Measurements from ENCODE around the gene USP31. TPM values are rescaled to one million over a fixed set of nuclear protein-coding genes. Genes with fewer than 3 reads are reported as not detected.

The USP31 gene
- total and polyA plus RNA-seq, 2 of the 8 experiments (the other 6 are each of a cell fraction or from before 2014, with no cell fraction given), result 6.7 to 19.0 TPM

- WGBS, 2 experiments (ENCODE audit: extremely low coverage in 1 of 2, insufficient coverage in 1 of 2, insufficient read length in 1 of 2, insufficient replicate concordance in 2 of 2, low coverage in 1 of 2, low lambda C conversion rate in 2 of 2, missing lambda C conversion rate in 1 of 2), result 89% methylated on average over 3 of the region's 3 CpGs; no CpG with 5 or more reads in 1 of the 2 experiments
- H3K36me3 ChIP-seq (ENCODE audit: control insufficient read depth in 2 of 4, insufficient read depth in 4 of 4, low read length in 3 of 4), result no peaks in the 10 kb centered on the region
- DNase-seq (ENCODE audit: low read depth in 1 of 2, low spot score in 2 of 2), result no peak
- no peak overlapping the region for H2AFZ ChIP-seq (ENCODE audit: low read length)
- no peaks in the 10 kb centered on the region; a peak in 1 of 4 replicates for H3K9me3 ChIP-seq (ENCODE audit: insufficient read depth in 2 of 2, low read depth in 1 of 2, low read length in 1 of 2)
- H4K91ac ChIP-seq (replicated peaks; ENCODE audit: insufficient read length, low read length), result no peak overlapping the region
- H4K8ac ChIP-seq (ENCODE audit: extremely low read depth, insufficient read depth, low read length), result no peak overlapping the region
- H2BK20ac ChIP-seq (ENCODE audit: low read length), result no peak overlapping the region
- no peak overlapping the region for H3K4me3 ChIP-seq (ENCODE audit: extremely low read depth in 1 of 4, insufficient read depth in 2 of 4, low read depth in 3 of 4, low read length in 4 of 4)
- no peak for FAIRE-seq
- no peaks in the 10 kb centered on the region for H3K27me3 ChIP-seq (replicated peaks in 1 of 4; ENCODE audit: control insufficient read depth in 3 of 4, extremely low read depth in 1 of 4, insufficient read depth in 3 of 4, low read length in 3 of 4)
- H2BK5ac ChIP-seq (ENCODE audit: low read depth, low read length), result no peak overlapping the region
- H3K18ac ChIP-seq (ENCODE audit: extremely low read depth, low read length), result no peak overlapping the region
- H2BK12ac ChIP-seq (ENCODE audit: low read depth, low read length), result no peak overlapping the region
- H3K23ac ChIP-seq (ENCODE audit: insufficient read length), result no peak overlapping the region
- peaks cover 0 to 98% of the 10 kb centered on the region in 2 experiments; a peak in 2 of 4 replicates for H3K79me2 ChIP-seq (ENCODE audit: control insufficient read depth in 1 of 2, insufficient read depth in 2 of 2, low read length in 2 of 2)
- H3K4ac ChIP-seq (replicated peaks; ENCODE audit: insufficient read length, low read depth, low read length), result no peak overlapping the region
- no peak overlapping the region for H2BK120ac ChIP-seq (replicated peaks; ENCODE audit: low read depth, low read length)
- H3K9ac ChIP-seq (replicated peaks in 1 of 4; ENCODE audit: extremely low read depth in 1 of 4, low read depth in 3 of 4, low read length in 3 of 4), result no peak overlapping the region
- no peak overlapping the region for H3K4me2 ChIP-seq (ENCODE audit: insufficient read depth in 1 of 2, low read depth in 2 of 2, low read length in 2 of 2)
- H3K4me1 ChIP-seq (replicated peaks in 1 of 4; ENCODE audit: control insufficient read depth in 3 of 4, insufficient read depth in 4 of 4, low read length in 3 of 4), result peaks cover 8 to 15% (median 10%) of the 10 kb centered on the region in 4 experiments; a peak in 6 of 7 replicates
- H3K14ac ChIP-seq (ENCODE audit: insufficient read length), result no peak overlapping the region
- peaks cover 12% of the 10 kb centered on the region for H3K79me1 ChIP-seq (ENCODE audit: low read depth, low read length)
- no peak overlapping the region for H3K27ac ChIP-seq (ENCODE audit: low read depth, low read length)
- H3K56ac ChIP-seq (replicated peaks; ENCODE audit: insufficient read length, low read depth, low read length), result no peak overlapping the region
- H2BK15ac ChIP-seq (ENCODE audit: low read length), result no peak overlapping the region
- no peak overlapping the region for H4K5ac ChIP-seq (ENCODE audit: insufficient read length, low read depth, low read length)
- no peak overlapping the region for H2AK5ac ChIP-seq (ENCODE audit: low read depth, low read length)
- ChIA-PET CTCF (ENCODE audit: partially characterized antibody) (interaction anchor here (0.6 to 1.4 kb wide), 3 partner anchors 14 to 851 kb away, joined by 3 to 5 read pairs (median 3); no protein-coding TSS in a partner anchor), POLR2A (ENCODE audit: partially characterized antibody) (interaction anchor here (0.8 kb wide), 1 partner anchor 9 kb away, joined by 4 read pairs; no protein-coding TSS in a partner anchor)
- H3K23me2 ChIP-seq (ENCODE audit: low read depth, low read length), result no peaks in the 10 kb centered on the region
- peaks cover 2 to 15% of the 10 kb centered on the region in 2 experiments for H4K20me1 ChIP-seq (replicated peaks in 1 of 2; ENCODE audit: control insufficient read depth in 1 of 2, insufficient read depth in 2 of 2, low read length in 2 of 2)
- TF ChIP-seq EP300 (IDR thresholded peaks at IDR 0.05; ENCODE audit: borderline replicate concordance in 1 of 2, low read depth in 2 of 2, low read length in 2 of 2) (no peak), GTF2F1 (IDR thresholded peaks at IDR 0.05; ENCODE audit: borderline replicate concordance, low read depth, low read length) (no peak), TAF7 (optimal IDR thresholded peaks at IDR 0.05; ENCODE audit: borderline replicate concordance, low read depth, low read length) (no peak), EGR1 (IDR thresholded peaks at IDR 0.05; ENCODE audit: borderline replicate concordance, low read depth, low read length) (no peak), FOSL1 (IDR thresholded peaks at IDR 0.05; ENCODE audit: insufficient read depth, low read depth, low read length) (no peak), RNF2 (IDR thresholded peaks at IDR 0.05; ENCODE audit: borderline replicate concordance, low read depth, low read length, missing control alignments, poor library complexity, severe bottlenecking) (no peak), BCL11A (IDR thresholded peaks at IDR 0.05; ENCODE audit: low read depth in 2 of 2, low read length in 2 of 2) (no peak)
- TF ChIP-seq, protein P1, sequence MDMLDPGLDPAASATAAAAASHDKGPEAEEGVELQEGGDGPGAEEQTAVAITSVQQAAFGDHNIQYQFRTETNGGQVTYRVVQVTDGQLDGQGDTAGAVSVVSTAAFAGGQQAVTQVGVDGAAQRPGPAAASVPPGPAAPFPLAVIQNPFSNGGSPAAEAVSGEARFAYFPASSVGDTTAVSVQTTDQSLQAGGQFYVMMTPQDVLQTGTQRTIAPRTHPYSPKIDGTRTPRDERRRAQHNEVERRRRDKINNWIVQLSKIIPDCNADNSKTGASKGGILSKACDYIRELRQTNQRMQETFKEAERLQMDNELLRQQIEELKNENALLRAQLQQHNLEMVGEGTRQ (IDR thresholded peaks at IDR 0.05; ENCODE audit: low read length), result no peak
- TF ChIP-seq, protein P2, sequence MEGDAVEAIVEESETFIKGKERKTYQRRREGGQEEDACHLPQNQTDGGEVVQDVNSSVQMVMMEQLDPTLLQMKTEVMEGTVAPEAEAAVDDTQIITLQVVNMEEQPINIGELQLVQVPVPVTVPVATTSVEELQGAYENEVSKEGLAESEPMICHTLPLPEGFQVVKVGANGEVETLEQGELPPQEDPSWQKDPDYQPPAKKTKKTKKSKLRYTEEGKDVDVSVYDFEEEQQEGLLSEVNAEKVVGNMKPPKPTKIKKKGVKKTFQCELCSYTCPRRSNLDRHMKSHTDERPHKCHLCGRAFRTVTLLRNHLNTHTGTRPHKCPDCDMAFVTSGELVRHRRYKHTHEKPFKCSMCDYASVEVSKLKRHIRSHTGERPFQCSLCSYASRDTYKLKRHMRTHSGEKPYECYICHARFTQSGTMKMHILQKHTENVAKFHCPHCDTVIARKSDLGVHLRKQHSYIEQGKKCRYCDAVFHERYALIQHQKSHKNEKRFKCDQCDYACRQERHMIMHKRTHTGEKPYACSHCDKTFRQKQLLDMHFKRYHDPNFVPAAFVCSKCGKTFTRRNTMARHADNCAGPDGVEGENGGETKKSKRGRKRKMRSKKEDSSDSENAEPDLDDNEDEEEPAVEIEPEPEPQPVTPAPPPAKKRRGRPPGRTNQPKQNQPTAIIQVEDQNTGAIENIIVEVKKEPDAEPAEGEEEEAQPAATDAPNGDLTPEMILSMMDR (IDR thresholded peaks at IDR 0.05; ENCODE audit: control extremely low read depth in 1 of 3, insufficient read depth in 1 of 3, low read depth in 1 of 3, low read length in 3 of 3), result no peak
Observed at GRCh38 chr16:23141033-23141432, 8.2 kb downstream of the USP31 start.
